Measurements from ENCODE around the gene ALKBH1. TPM values are rescaled to one million over a fixed set of nuclear protein-coding genes. Genes with fewer than 3 reads are reported as not detected.

The ALKBH1 gene
- total RNA-seq, 1 experiment from 2014 or later = 25.0 TPM

DNA sequence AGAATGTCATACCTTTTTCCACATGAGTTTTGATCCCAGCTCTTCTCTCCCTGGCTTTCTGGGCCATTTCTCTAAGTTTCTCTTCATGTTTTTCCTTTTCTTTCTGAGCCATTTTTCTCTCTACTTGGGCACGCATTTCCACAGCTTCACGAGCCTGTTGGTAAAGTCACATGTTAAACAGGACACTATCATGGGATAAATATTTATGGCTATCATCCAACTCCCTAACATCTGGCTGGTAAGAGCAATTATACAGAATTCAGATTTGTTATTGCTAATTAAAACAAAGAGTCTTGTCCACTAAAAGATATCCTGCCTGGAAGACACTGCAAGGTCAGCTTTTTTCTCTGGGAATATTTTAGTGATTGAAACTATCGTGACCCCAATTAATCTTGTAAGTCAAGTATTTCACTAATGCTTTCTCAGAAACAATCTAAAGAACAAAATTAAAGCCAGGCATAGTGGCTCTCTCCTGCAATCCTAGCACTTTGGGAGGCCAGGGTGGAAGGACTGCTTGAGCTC lies 23.2 kb upstream of the ALKBH1 start:
- H2AFZ ChIP-seq = no peak overlapping the region
- H3K9me2 ChIP-seq (ENCODE audit: insufficient read depth) = no peaks in the 10 kb centered on the region
- peaks cover 35% of the 10 kb centered on the region for H4K20me1 ChIP-seq (ENCODE audit: insufficient read depth)
- no peaks in the 10 kb centered on the region for H3K79me2 ChIP-seq (ENCODE audit: low read depth)
- H3K4me2 ChIP-seq = no peak overlapping the region
- no peak for TF ChIP-seq EZH2 (IDR thresholded peaks at IDR 0.05; ENCODE audit: low read depth)
- TF ChIP-seq, protein P1, sequence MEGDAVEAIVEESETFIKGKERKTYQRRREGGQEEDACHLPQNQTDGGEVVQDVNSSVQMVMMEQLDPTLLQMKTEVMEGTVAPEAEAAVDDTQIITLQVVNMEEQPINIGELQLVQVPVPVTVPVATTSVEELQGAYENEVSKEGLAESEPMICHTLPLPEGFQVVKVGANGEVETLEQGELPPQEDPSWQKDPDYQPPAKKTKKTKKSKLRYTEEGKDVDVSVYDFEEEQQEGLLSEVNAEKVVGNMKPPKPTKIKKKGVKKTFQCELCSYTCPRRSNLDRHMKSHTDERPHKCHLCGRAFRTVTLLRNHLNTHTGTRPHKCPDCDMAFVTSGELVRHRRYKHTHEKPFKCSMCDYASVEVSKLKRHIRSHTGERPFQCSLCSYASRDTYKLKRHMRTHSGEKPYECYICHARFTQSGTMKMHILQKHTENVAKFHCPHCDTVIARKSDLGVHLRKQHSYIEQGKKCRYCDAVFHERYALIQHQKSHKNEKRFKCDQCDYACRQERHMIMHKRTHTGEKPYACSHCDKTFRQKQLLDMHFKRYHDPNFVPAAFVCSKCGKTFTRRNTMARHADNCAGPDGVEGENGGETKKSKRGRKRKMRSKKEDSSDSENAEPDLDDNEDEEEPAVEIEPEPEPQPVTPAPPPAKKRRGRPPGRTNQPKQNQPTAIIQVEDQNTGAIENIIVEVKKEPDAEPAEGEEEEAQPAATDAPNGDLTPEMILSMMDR (conservative IDR thresholded peaks at IDR 0.05) = no peak
- no peak for DNase-seq
- CTCF ChIA-PET = interaction anchor here (0.7 kb wide), 1 partner anchor 300 kb away, joined by 5 read pairs; no protein-coding TSS in a partner anchor
- POLR2A ChIA-PET (ENCODE audit: unreplicated experiment) = no interaction called here
- no peaks in the 10 kb centered on the region for H3K27me3 ChIP-seq (ENCODE audit: insufficient read depth, low read depth)
- no peaks in the 10 kb centered on the region for H3K4me1 ChIP-seq (replicated peaks; ENCODE audit: insufficient read depth)
- H3K36me3 ChIP-seq (ENCODE audit: low read depth) = peaks cover 84% of the 10 kb centered on the region
- peaks cover 17% of the 10 kb centered on the region; the same call in 1 of the 2 replicates for H3F3A ChIP-seq (ENCODE audit: insufficient read depth, low read depth)
- no peak overlapping the region for H3K4me3 ChIP-seq
- intact Hi-C loops (cut with micrococcal nuclease; ENCODE audit: unreplicated experiment) = no loop called here
- no peaks in the 10 kb centered on the region for H3K9me3 ChIP-seq (ENCODE audit: insufficient read depth, low read depth)
- BruUV-seq (replicated peaks) = no TSS peak
- H3K27ac ChIP-seq = no peak overlapping the region

DNA sequence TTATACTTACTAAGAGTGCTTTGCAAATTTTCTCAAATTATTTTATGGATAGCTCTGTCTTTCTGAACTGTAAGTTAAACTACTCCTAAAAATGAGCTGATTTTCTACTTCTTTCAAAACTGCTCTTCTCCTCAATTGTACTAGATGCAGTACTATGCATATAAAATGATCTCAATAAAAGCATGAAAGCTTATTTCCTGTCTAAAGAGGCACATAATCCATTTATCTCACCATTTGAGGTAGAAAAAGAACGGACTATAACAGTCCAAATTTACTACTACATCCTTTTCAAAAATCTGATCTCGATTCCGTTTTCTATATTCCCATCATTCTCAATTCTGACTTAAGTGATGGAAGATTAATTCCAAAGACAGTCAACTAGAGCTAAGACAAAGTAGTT lies 14.5 kb upstream of the ALKBH1 start:
- H3K9me3 ChIP-seq (ENCODE audit: insufficient read depth, low read depth) = no peaks in the 10 kb centered on the region; the same call in 1 of the 2 replicates
- ChIA-PET POLR2A (ENCODE audit: unreplicated experiment) (interaction anchor here (0.6 kb wide), 1 partner anchor 241 kb away, joined by 7 read pairs; no protein-coding TSS in a partner anchor), CTCF (interaction anchor here (0.5 kb wide), 1 partner anchor 255 kb away, joined by 3 read pairs; no protein-coding TSS in a partner anchor)
- H3K27ac ChIP-seq = no peak overlapping the region
- no peak overlapping the region for H3K4me2 ChIP-seq
- H3F3A ChIP-seq (ENCODE audit: insufficient read depth, low read depth) = peaks cover 58% of the 10 kb centered on the region
- no peaks in the 10 kb centered on the region for H3K79me2 ChIP-seq (ENCODE audit: low read depth)
- H3K4me3 ChIP-seq = no peak overlapping the region
- H3K27me3 ChIP-seq (ENCODE audit: insufficient read depth, low read depth) = no peaks in the 10 kb centered on the region
- no TSS peak for BruUV-seq (replicated peaks)
- H3K4me1 ChIP-seq (replicated peaks; ENCODE audit: insufficient read depth) = no peaks in the 10 kb centered on the region
- peaks cover 35% of the 10 kb centered on the region for H4K20me1 ChIP-seq (ENCODE audit: insufficient read depth)
- no peaks in the 10 kb centered on the region for H3K9me2 ChIP-seq (ENCODE audit: insufficient read depth)
- peaks cover 77% of the 10 kb centered on the region for H3K36me3 ChIP-seq (ENCODE audit: low read depth)
- TF ChIP-seq, protein P1 (conservative IDR thresholded peaks at IDR 0.05) = no peak
- TF ChIP-seq EZH2 (IDR thresholded peaks at IDR 0.05; ENCODE audit: low read depth) = no peak
- intact Hi-C loops (cut with micrococcal nuclease; ENCODE audit: unreplicated experiment) = no loop called here
- no peak for DNase-seq
- H2AFZ ChIP-seq = no peak overlapping the region

DNA sequence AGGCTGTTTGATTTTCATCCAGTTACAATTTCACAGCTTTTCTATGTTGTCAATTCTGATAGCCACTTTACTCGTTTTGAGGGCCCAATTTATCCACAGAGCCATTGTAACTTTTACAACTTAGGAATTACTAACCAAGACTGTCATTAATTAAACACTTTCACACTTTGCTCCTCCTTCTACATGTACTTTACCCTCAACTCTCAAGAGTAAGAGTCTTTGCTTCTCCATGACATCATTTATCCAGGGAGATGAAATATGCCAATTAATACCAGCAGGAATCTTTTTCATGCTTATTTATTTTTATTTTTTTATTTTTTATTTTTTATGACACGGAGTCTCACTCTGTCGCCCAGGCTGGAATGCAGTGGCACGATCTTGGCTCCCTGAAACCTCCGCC lies 13.6 kb upstream of the ALKBH1 start:
- no peak for DNase-seq
- Histone ChIP-seq H3K4me2 (no peak overlapping the region), H3K79me2 (ENCODE audit: low read depth) (no peaks in the 10 kb centered on the region), H2AFZ (no peak overlapping the region), H3K9me3 (ENCODE audit: insufficient read depth, low read depth) (no peaks in the 10 kb centered on the region; the same call in 1 of the 2 replicates), H3K4me1 (replicated peaks; ENCODE audit: insufficient read depth) (no peaks in the 10 kb centered on the region), H4K20me1 (ENCODE audit: insufficient read depth) (peaks cover 34% of the 10 kb centered on the region), H3K36me3 (ENCODE audit: low read depth) (peaks cover 84% of the 10 kb centered on the region), H3F3A (ENCODE audit: insufficient read depth, low read depth) (peaks cover 67% of the 10 kb centered on the region), H3K27me3 (ENCODE audit: insufficient read depth, low read depth) (no peaks in the 10 kb centered on the region), H3K4me3 (no peak overlapping the region), H3K27ac (no peak overlapping the region), H3K9me2 (ENCODE audit: insufficient read depth) (no peaks in the 10 kb centered on the region)
- TF ChIP-seq EZH2 (IDR thresholded peaks at IDR 0.05; ENCODE audit: low read depth) = no peak
- TF ChIP-seq, protein P1 (conservative IDR thresholded peaks at IDR 0.05) = no peak
- no TSS peak for BruUV-seq (replicated peaks)
- ChIA-PET CTCF (interaction anchor here (0.6 kb wide), 1 partner anchor 157 kb away, joined by 17 read pairs; no protein-coding TSS in a partner anchor), POLR2A (ENCODE audit: unreplicated experiment) (no interaction called here)
- intact Hi-C loops (cut with micrococcal nuclease; ENCODE audit: unreplicated experiment) = no loop called here
